SK-N-SH (cell line): ENCODE data around the gene TMEM151A. TPM values are rescaled to one million over a fixed set of nuclear protein-coding genes. Genes with fewer than 3 reads are reported as not detected.

ENCODE experiments used
- CTCF ChIA-PET: fragments of 300-600, 350-600 bp; formaldehyde crosslinking; extraction: SDS; loops from one replicate; lab custom pipeline; 2021; lab: Yijun Ruan, JAX
- POLR2A ChIA-PET: fragments of 350-600 bp; sonication (Branson Sonifier 250); formaldehyde crosslinking; extraction: SDS; loops from one replicate; lab custom pipeline; 2020; ENCODE audit warnings: antibody characterized with exemption, inconsistent platforms; lab: Yijun Ruan, JAX
- DNase-seq: peaks from one replicate; pipeline ENCODE4 v3.0.0; 2012
- H2AFZ ChIP-seq: fragments of 200-600 bp; sonication (generic); 2 replicates; pipeline ENCODE4 v1.8.1; 2016; ENCODE audit warnings: antibody characterized with exemption, mild to moderate bottlenecking, low read depth
- H3F3A ChIP-seq: fragments of 200-600 bp; sonication (generic); replicated peaks from 2 replicates; pipeline ENCODE3; 2016; ENCODE audit warnings: antibody characterized with exemption, mild to moderate bottlenecking; ENCODE audit not compliant: insufficient read depth
- H3K27ac ChIP-seq, 2 experiments: fragments of 200-500 bp in 1 of 2; fragments of 200-600 bp in 1 of 2; sonication (Bioruptor generic) in 1 of 2; sonication (generic), shearing (Covaris generic) in 1 of 2; 2 replicates each; pipeline versions ENCODE4 v1.5.1 to v1.6.1; 2014 to 2016; ENCODE audit warnings: low read depth in 2 of 2, inconsistent platforms in 1 of 2, low read length in 1 of 2, mild to moderate bottlenecking in 1 of 2, mixed read lengths in 1 of 2
- H3K27me3 ChIP-seq: fragments of 200-600 bp; sonication (generic), shearing (Covaris generic); 2 replicates; pipeline ENCODE4 v1.6.1; 2016; ENCODE audit warnings: mixed run types; ENCODE audit not compliant: insufficient read depth
- H3K36me3 ChIP-seq, 2 experiments: fragments of 200-500 bp in 1 of 2; fragments of 200-600 bp in 1 of 2; sonication (Bioruptor generic) in 1 of 2; sonication (generic) in 1 of 2; replicated peaks in 1 of 2; 2 replicates each; pipeline versions ENCODE3 to v1.5.1; 2014 to 2016; ENCODE audit warnings: low read length in 1 of 2, mild to moderate bottlenecking in 1 of 2; ENCODE audit not compliant: insufficient read depth in 2 of 2, control insufficient read depth in 1 of 2
- H3K4me1 ChIP-seq, 2 experiments: fragments of 200-500 bp in 1 of 2; fragments of 200-600 bp in 1 of 2; sonication (Bioruptor generic) in 1 of 2; sonication (generic), shearing (Covaris generic) in 1 of 2; 2 replicates each; pipeline versions ENCODE4 v1.5.1 to v1.6.1; 2014 to 2016; ENCODE audit warnings: low read depth in 1 of 2, low read length in 1 of 2, mixed run types in 1 of 2; ENCODE audit not compliant: insufficient read depth in 2 of 2, control insufficient read depth in 1 of 2
- H3K4me2 ChIP-seq: fragments of 200-600 bp; sonication (generic), shearing (Covaris generic); 2 replicates; pipeline ENCODE4 v1.6.1; 2017; ENCODE audit warnings: mixed run types
- H3K4me3 ChIP-seq, 2 experiments: fragments of 200-500 bp in 1 of 2; fragments of 200-600 bp in 1 of 2; sonication (Bioruptor generic) in 1 of 2; sonication (generic), shearing (Covaris generic) in 1 of 2; 2 replicates each; pipeline versions ENCODE4 v1.5.1 to v1.8.1; 2014 to 2016; ENCODE audit warnings: low read depth in 2 of 2, inconsistent platforms in 1 of 2, low read length in 1 of 2, mild to moderate bottlenecking in 1 of 2, mixed read lengths in 1 of 2, moderate library complexity in 1 of 2
- H3K79me2 ChIP-seq: fragments of 200-600 bp; sonication (generic); 2 replicates; pipeline ENCODE4 v1.8.1; 2017; ENCODE audit warnings: mild to moderate bottlenecking; ENCODE audit not compliant: insufficient read depth
- H3K9ac ChIP-seq: fragments of 200-600 bp; sonication (generic); 2 replicates; pipeline ENCODE4 v1.6.1; 2017; ENCODE audit warnings: mixed run types
- H3K9me2 ChIP-seq: fragments of 200-600 bp; sonication (generic); 2 replicates; pipeline ENCODE4 v1.6.1; 2017; ENCODE audit warnings: mixed run types
- H3K9me3 ChIP-seq: fragments of 200-600 bp; sonication (generic); 2 replicates; pipeline ENCODE4 v1.6.1; 2017; ENCODE audit warnings: mixed run types, mild to moderate bottlenecking, moderate library complexity
- H4K20me1 ChIP-seq: fragments of 200-600 bp; sonication (generic); 2 replicates; pipeline ENCODE4 v1.6.1; 2017; ENCODE audit warnings: mild to moderate bottlenecking, mixed run types; ENCODE audit not compliant: insufficient read depth
- CTCF ChIP-seq: fragments of 200-600 bp; sonication (generic); IDR thresholded peaks from 2 replicates; pipeline ENCODE4 v1.6.1; 2017; ENCODE audit warnings: antibody characterized with exemption, mild to moderate bottlenecking, moderate library complexity
- EZH2phosphoT487 ChIP-seq: fragments of 200-600 bp; sonication (generic); IDR thresholded peaks from 2 replicates; pipeline ENCODE4 v1.6.1; 2017; ENCODE audit warnings: low read depth, mixed run types, mild to moderate bottlenecking, antibody characterized with exemption, moderate library complexity, borderline replicate concordance
- FOXM1 ChIP-seq: IDR thresholded peaks from 2 replicates; pipeline ENCODE4 v1.4.0; 2012; ENCODE audit warnings: low read depth, mild to moderate bottlenecking
- GABPA ChIP-seq: IDR thresholded peaks from 2 replicates; pipeline ENCODE4 v1.4.0; 2012; ENCODE audit warnings: low read depth, mild to moderate bottlenecking
- GATA2 ChIP-seq: sonication (generic); formaldehyde crosslinking; IDR thresholded peaks from 2 replicates; pipeline ENCODE4 v1.5.0; 2020; ENCODE audit warnings: mild to moderate bottlenecking, missing genetic modification reagents
- MAX ChIP-seq: IDR thresholded peaks from 2 replicates; pipeline ENCODE4 v1.4.0; 2012; ENCODE audit warnings: low read depth
- MXI1 ChIP-seq: IDR thresholded peaks from 2 replicates; pipeline ENCODE4 v1.6.1; 2012; ENCODE audit warnings: mild to moderate bottlenecking, low read depth, low read length, improper control_type of control experiment
- PBX3 ChIP-seq: IDR thresholded peaks from 2 replicates; pipeline ENCODE4; 2012
- POLR2AphosphoS5 ChIP-seq: IDR thresholded peaks from 2 replicates; pipeline ENCODE4 v1.6.1; 2012; ENCODE audit warnings: low read depth, low read length
- RAD21 ChIP-seq: IDR thresholded peaks from 2 replicates; pipeline ENCODE4 v1.6.1; 2012; ENCODE audit warnings: mild to moderate bottlenecking, low read length
- RCOR1 ChIP-seq: fragments of 150-350 bp; IDR thresholded peaks from 2 replicates; pipeline ENCODE4 v1.6.1; 2017; ENCODE audit warnings: antibody characterized with exemption, low read length
- REST ChIP-seq: IDR thresholded peaks from 2 replicates; pipeline ENCODE4 v1.6.1; 2012; ENCODE audit warnings: mild to moderate bottlenecking, low read depth, low read length, moderate library complexity
- SMC3 ChIP-seq: IDR thresholded peaks from 2 replicates; pipeline ENCODE4 v1.6.1; 2012; ENCODE audit warnings: low read depth, low read length, improper control_type of control experiment
- USF1 ChIP-seq: IDR thresholded peaks from 2 replicates; pipeline ENCODE4 v1.4.0; 2012; ENCODE audit warnings: low read depth, borderline replicate concordance
- WGBS: methylation state at CpG from one replicate; pipeline ENCODE4 v1.1.6; 2017; ENCODE audit warnings: low lambda C conversion rate; 5-methylcytosine and 5-hydroxymethylcytosine counted together
- polyA plus RNA-seq, 3 experiments: library from polyadenylated mRNA; depleted of rRNA; stranded (reverse); fragments of >200 nt; gene quantifications; 2 replicates each; pipeline ENCODE4 v1.2.3, GENCODE V29; 2012

Gene TMEM151A
- polyA plus RNA-seq, 1 of the 3 experiments (the other 2 are of a cell fraction): 0.35 TPM

GRCh38 chr11:66312549-66313320 lies 21.0 kb downstream of the TMEM151A start (continued):
- TF ChIP-seq POLR2AphosphoS5 (peak; percentile 55; the same call in 1 of the 2 replicates), REST (peak; percentile 2; the same call in 1 of the 2 replicates)

- 34% methylated on average over 16 of the region's 38 CpGs for WGBS
- H3K9me2 ChIP-seq: no peaks in the 10 kb centered on the region
- H3K79me2 ChIP-seq: no peaks in the 10 kb centered on the region
- H2AFZ ChIP-seq: peak overlapping the region; percentile 53; the same call in 1 of the 2 replicates
- peaks cover 25 to 64% of the 10 kb centered on the region in 2 experiments for H3K4me1 ChIP-seq
- H3K27me3 ChIP-seq: no peaks in the 10 kb centered on the region
- peak overlapping the region; percentile 45 to 48 for H3K4me3 ChIP-seq
- peak overlapping the region; percentile 80 for H3K4me2 ChIP-seq
- H3K9me3 ChIP-seq: no peaks in the 10 kb centered on the region
- ChIA-PET CTCF (interaction anchor here (0.7 to 12.4 kb wide), 19 partner anchors 9 to 200 kb away, joined by 3 to 280 read pairs (median 26); partner anchors contain the start of genes B4GAT1, BRMS1, CNIH2 and MRPL11), POLR2A (interaction anchor here (0.6 to 3.1 kb wide), 14 partner anchors 9 to 1107 kb away, joined by 3 to 33 read pairs (median 6); partner anchors contain the start of genes B4GAT1, BRMS1, MRPL11 and RIN1)
- H3F3A ChIP-seq: peaks cover 15% of the 10 kb centered on the region
- no peaks in the 10 kb centered on the region for H3K36me3 ChIP-seq
- DNase-seq: peak; percentile 90
- peak overlapping the region; percentile 75 for H3K9ac ChIP-seq
- peak overlapping the region; percentile 94 to 100 for H3K27ac ChIP-seq
- no peaks in the 10 kb centered on the region for H4K20me1 ChIP-seq
- no peak for TF ChIP-seq MAX
- TF ChIP-seq REST: peak; percentile 7; the same call in 1 of the 2 replicates
- TF ChIP-seq GATA2: no peak
- no peak for TF ChIP-seq USF1
- no peak for TF ChIP-seq FOXM1
- peak; percentile 55 for TF ChIP-seq RAD21
- TF ChIP-seq GABPA: no peak
- TF ChIP-seq CTCF: peak; percentile 46; the same call in 1 of the 2 replicates
- TF ChIP-seq EZH2phosphoT487: no peak
- peak; percentile 52; the same call in 1 of the 2 replicates for TF ChIP-seq SMC3
- TF ChIP-seq PBX3: no peak
- 0 out of 2 replicates have a peak, but pooled peaks have one; percentile 2 for TF ChIP-seq RCOR1
- TF ChIP-seq MXI1: 0 out of 2 replicates have a peak, but pooled peaks have one; percentile 6
Measured at GRCh38 chr11:66313321-66314185, 21.9 kb downstream of the TMEM151A start.
